Esophagus squamous epithelium (tissue), 5 donors: ENCODE results near the gene SMIM15. TPM values are rescaled to one million over a fixed set of nuclear protein-coding genes. Genes with fewer than 3 reads are reported as not detected.

Source experiments
- DNase-seq: peaks from one replicate; lab custom pipeline; 2025; lab: John Stamatoyannopoulos, UW
- H3K27ac ChIP-seq, 4 donors: fragments of 200-600 bp; sonication (generic); one replicate each; pipeline ENCODE4 v1.5.1; 2016 to 2019; ENCODE audit warnings: mild to moderate bottlenecking in 1 of 4
- H3K27me3 ChIP-seq, 4 donors: fragments of 200-600 bp; sonication (generic); 1 replicate in 3 of 4; 2 replicates in 1 of 4; pipeline versions ENCODE4 v1.5.1 to v1.6.0; 2017 to 2021; ENCODE audit warnings: antibody characterized with exemption in 1 of 4
- H3K36me3 ChIP-seq, 3 donors: fragments of 200-600 bp; sonication (generic); one replicate each; pipeline ENCODE4 v1.5.1; 2016 to 2019
- H3K4me1 ChIP-seq, 3 donors: fragments of 200-600 bp; sonication (generic); one replicate each; pipeline ENCODE4 v1.5.1; 2017 to 2019
- H3K4me3 ChIP-seq, 4 donors: fragments of 200-600 bp; sonication (generic); 1 replicate in 3 of 4; 2 replicates in 1 of 4; pipeline ENCODE4 v1.5.1; 2016 to 2019; ENCODE audit warnings: mild to moderate bottlenecking in 2 of 4, moderate library complexity in 1 of 4
- H3K9me3 ChIP-seq, 3 donors: fragments of 200-600 bp; sonication (generic); one replicate each; pipeline ENCODE4 v1.5.1; 2016 to 2019
- POLR2A ChIP-seq, 4 donors: fragments of 450-650 bp; IDR thresholded peaks; one replicate each; pipeline ENCODE4 v1.6.1; 2017; ENCODE audit warnings: antibody characterized with exemption in 4 of 4, mild to moderate bottlenecking in 4 of 4, moderate library complexity in 3 of 4
- WGBS, 2 donors: methylation state at CpG; one replicate each; pipeline ENCODE4 v1.1.5; 2018; 5-methylcytosine and 5-hydroxymethylcytosine counted together
- intact Hi-C: fragments of 100-400 bp; cut with DNase I; formaldehyde crosslinking; loops from one replicate; pipeline ENCODE4 v1.15.0; 2022
- total RNA-seq, 4 donors: library from RNA; depleted of rRNA; stranded (reverse); fragments of >200 nt; gene quantifications; one replicate each; pipeline ENCODE4 v1.1.0, GENCODE V29; 2016
- TF ChIP-seq, protein P1 (sequence below), 6 experiments: fragments of 450-650 bp in 4 of 6; fragments of 200-600 bp in 2 of 6; sonication (generic) in 2 of 6; IDR thresholded peaks; one replicate each; pipeline ENCODE4 v1.5.1; 2016 to 2019; ENCODE audit warnings: antibody characterized with exemption in 6 of 6, mild to moderate bottlenecking in 4 of 6, moderate library complexity in 4 of 6
- donor health status: DM: yes; HTN: yes; CAD: no.

The SMIM15 gene, protein sequence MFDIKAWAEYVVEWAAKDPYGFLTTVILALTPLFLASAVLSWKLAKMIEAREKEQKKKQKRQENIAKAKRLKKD
- 10 to 100 TPM; 33.6 to 48.0 (median 41.5) TPM for total RNA-seq

DNA sequence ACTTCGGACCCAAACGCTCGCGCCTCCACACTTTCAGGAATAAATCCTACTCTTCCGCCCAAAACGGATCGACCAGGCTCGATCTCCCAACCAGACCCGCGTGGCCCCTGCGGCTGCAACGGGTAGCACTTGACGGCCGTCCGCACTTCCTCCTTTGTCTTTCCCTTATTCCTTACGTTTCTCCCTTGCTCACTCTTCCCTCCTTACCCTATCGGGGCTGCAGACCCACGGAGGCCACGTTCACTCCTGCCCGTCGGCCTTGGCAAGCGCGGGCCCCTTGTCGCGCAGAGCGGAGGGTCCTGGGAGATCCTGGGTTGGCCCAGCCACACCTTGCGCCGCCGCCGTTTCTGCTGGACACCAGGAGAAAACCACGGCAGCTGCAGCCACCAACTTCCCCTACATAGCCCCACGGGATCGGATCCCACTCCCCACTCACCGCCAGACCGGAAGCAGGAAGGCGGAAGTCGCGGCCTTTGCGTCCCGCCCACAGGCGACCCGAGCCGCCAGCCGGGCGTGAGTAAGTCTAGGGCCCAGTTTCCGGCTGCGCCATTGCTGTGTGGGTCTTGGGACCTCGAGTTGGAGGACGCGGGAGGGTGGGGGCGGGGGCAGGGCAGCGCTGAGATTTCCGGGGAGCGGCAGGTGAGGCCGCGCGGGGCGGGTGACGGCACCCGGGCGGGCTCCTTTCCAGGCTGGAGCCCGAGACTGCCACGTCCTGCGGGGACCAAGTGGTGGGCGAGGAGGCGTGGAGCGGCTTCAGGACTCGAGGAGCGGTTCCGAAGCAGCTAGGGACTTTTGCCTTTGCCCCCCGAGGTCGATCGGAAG lies at the start of gene SMIM15:
Gene SMIM15 (minus strand): TSS at position 459 of the 822 bp plus-strand sequence. CDS start 2,297 bp downstream, outside the sequence.
- Histone ChIP-seq H3K4me3 (peak within 1 kb of the TSS; percentile 82 to 93 (median 89)), H3K27ac (peak within 1 kb of the TSS; percentile 95 to 97 (median 96)), H3K36me3 (peaks cover 0 to 37% (median 5%) of the 10 kb centered on the region in 3 donors), H3K27me3 (no peaks in the 10 kb centered on the region), H3K9me3 (no peaks in the 10 kb centered on the region), H3K4me1 (peaks cover 4 to 58% (median 13%) of the 10 kb centered on the region in 3 donors)
- intact Hi-C loops = loop anchor here (5.0 kb wide), 1 partner anchor 170 kb away; the partner anchor contains the start of gene ZSWIM6
- WGBS, 2 donors = 1% methylated on average over 30 of the region's 73 CpGs
- TF ChIP-seq, protein P1, sequence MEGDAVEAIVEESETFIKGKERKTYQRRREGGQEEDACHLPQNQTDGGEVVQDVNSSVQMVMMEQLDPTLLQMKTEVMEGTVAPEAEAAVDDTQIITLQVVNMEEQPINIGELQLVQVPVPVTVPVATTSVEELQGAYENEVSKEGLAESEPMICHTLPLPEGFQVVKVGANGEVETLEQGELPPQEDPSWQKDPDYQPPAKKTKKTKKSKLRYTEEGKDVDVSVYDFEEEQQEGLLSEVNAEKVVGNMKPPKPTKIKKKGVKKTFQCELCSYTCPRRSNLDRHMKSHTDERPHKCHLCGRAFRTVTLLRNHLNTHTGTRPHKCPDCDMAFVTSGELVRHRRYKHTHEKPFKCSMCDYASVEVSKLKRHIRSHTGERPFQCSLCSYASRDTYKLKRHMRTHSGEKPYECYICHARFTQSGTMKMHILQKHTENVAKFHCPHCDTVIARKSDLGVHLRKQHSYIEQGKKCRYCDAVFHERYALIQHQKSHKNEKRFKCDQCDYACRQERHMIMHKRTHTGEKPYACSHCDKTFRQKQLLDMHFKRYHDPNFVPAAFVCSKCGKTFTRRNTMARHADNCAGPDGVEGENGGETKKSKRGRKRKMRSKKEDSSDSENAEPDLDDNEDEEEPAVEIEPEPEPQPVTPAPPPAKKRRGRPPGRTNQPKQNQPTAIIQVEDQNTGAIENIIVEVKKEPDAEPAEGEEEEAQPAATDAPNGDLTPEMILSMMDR (IDR thresholded peaks at IDR 0.05) = peak in 1 of 6 experiments; percentile 14
- TF ChIP-seq POLR2A (IDR thresholded peaks at IDR 0.05) = peak in 3 of 4 donors; percentile 10 to 73 (median 36)
- DNase-seq = peak; percentile 43

DNA sequence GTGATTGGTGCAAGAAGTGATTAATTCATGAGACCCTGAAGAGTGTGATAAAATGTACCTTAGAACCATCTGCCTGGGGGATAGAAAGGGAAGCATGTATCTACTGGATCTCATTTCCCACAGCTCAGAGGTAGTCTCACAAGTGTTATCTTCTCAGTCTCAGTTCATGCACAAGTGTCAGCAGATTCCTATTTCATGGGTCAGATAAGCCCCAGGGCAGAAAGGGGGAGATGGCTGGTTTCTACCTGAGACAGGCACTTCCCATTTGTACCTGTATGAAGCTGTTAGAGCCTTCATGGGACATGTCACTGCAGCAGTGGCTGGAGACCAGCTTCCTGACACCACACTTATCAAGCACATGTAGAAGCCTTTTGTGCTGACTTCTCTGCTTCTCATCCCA lies 45.6 kb upstream of the SMIM15 start:
- Histone ChIP-seq H3K36me3 (no peaks in the 10 kb centered on the region), H3K4me3 (no peak overlapping the region), H3K9me3 (no peaks in the 10 kb centered on the region), H3K4me1 (no peaks in the 10 kb centered on the region), H3K27ac (no peak overlapping the region), H3K27me3 (no peaks in the 10 kb centered on the region)
- no peak for DNase-seq
- TF ChIP-seq, protein P1 (IDR thresholded peaks at IDR 0.05) = no peak
- intact Hi-C loops = no loop called here

DNA sequence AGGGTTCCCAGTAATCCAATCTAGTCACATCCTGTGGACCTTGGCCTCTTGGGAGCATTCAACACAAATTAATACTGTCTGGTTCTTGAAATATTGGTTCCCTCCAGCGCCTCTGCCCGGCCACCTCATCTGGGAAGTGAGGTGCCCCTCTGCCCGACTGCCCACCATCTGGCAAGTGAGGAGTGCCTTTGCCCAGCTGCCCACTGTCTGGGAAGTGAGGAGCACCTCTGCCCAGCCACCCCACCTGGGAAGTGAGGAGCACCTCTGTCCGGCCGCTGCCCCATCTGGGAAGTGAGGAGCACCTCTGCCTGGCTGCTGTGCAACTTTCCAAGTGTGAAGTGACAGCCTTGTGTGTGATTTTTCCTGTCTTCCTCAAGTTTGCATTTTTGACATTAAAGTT lies 42.7 kb upstream of the SMIM15 start:
- H3K4me1 ChIP-seq = no peaks in the 10 kb centered on the region
- H3K27ac ChIP-seq = no peak overlapping the region
- H3K4me3 ChIP-seq = no peak overlapping the region
- DNase-seq = no peak
- no peaks in the 10 kb centered on the region for H3K36me3 ChIP-seq
- TF ChIP-seq POLR2A (IDR thresholded peaks at IDR 0.05) = no peak
- TF ChIP-seq, protein P1 (IDR thresholded peaks at IDR 0.05) = no peak
- intact Hi-C loops = no loop called here
- no peaks in the 10 kb centered on the region for H3K27me3 ChIP-seq
- WGBS, 2 donors = 100% methylated on average over 2 of the region's 5 CpGs
- H3K9me3 ChIP-seq = no peaks in the 10 kb centered on the region

DNA sequence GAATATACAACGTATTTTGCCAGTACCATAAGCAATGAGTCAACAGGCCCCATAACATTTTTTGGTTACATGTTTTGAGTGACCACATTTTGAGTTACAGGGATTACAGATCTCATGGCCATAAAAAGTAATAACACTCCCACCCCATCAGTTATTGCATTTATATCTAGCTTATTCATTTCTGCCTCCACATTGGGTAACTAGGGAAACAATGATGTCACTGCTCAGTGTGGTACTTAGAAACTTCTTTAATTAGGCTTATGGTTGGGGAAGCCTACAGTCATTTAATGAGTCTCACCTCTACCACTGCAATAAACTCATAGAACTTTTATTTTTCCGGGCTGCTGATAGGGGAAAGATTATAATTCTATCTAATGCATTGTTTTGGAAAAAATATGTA lies 39.9 kb upstream of the SMIM15 start:
- no peak overlapping the region for H3K27ac ChIP-seq
- intact Hi-C loops = no loop called here
- TF ChIP-seq POLR2A (IDR thresholded peaks at IDR 0.05) = no peak
- TF ChIP-seq, protein P1 (IDR thresholded peaks at IDR 0.05) = no peak
- H3K27me3 ChIP-seq = no peaks in the 10 kb centered on the region
- H3K36me3 ChIP-seq = no peaks in the 10 kb centered on the region
- WGBS, 2 donors = 63 to 85% methylated on average over 2 of the region's 2 CpGs
- H3K4me3 ChIP-seq = no peak overlapping the region
- H3K4me1 ChIP-seq = no peaks in the 10 kb centered on the region
- H3K9me3 ChIP-seq = peaks cover 0 to 4% (median 0%) of the 10 kb centered on the region in 3 donors
- DNase-seq = no peak

DNA sequence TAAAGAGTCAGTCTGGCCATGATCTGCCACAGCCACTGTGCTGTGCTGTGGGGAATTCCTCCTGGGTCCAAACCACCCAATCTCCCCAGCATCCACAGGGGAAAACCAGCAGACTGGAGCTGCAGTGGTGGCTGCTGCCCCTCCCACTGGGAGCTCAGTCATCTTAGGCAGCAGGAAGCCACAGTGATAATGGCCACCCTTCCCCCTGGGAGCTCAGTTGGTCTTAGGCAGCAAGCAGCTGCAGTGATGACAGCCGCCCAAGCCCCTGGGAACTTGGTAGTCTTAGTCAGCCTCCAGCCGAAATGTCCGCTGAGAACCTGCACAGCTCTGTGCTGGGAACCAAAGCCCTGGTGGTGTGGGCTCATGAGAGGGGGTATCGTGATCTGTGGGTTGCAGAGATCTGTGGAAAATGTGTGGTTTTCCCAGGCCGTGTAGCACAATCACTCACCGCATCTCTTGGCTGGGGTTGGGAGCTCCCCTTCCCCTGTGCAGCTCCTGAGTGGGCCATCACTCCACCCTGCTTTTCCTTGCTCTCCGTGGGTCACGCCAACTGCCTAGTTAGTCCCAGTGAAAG lies 38.4 kb upstream of the SMIM15 start:
- Histone ChIP-seq H3K9me3 (peaks cover 0 to 4% (median 0%) of the 10 kb centered on the region in 3 donors), H3K4me1 (no peaks in the 10 kb centered on the region), H3K27me3 (no peaks in the 10 kb centered on the region), H3K4me3 (no peak overlapping the region), H3K36me3 (no peaks in the 10 kb centered on the region), H3K27ac (no peak overlapping the region)
- intact Hi-C loops = no loop called here
- TF ChIP-seq, protein P1 (IDR thresholded peaks at IDR 0.05) = no peak
- no peak for TF ChIP-seq POLR2A (IDR thresholded peaks at IDR 0.05)
- 78 to 95% methylated on average over 4 to 7 of the region's 8 CpGs for WGBS, 2 donors
- no peak for DNase-seq
